Thyroid gland (tissue), 4 donors: ENCODE data around the gene ELMO1.

Source experiments
- POLR2A ChIP-seq, 2 donors: fragments of 450-650 bp; IDR thresholded peaks; one replicate each; pipeline ENCODE4 v1.6.1; 2017; ENCODE audit warnings: antibody characterized with exemption in 2 of 2, mild to moderate bottlenecking in 2 of 2, moderate library complexity in 1 of 2
- TF ChIP-seq, protein P1 (sequence below), 6 experiments: fragments of 200-600 bp in 3 of 6; fragments of 450-650 bp in 3 of 6; sonication (generic) in 3 of 6; IDR thresholded peaks; one replicate each; pipeline ENCODE4 v1.5.1; 2016 to 2019; ENCODE audit warnings: antibody characterized with exemption in 6 of 6, mild to moderate bottlenecking in 2 of 6, inconsistent platforms in 1 of 6, moderate library complexity in 1 of 6

DNA sequence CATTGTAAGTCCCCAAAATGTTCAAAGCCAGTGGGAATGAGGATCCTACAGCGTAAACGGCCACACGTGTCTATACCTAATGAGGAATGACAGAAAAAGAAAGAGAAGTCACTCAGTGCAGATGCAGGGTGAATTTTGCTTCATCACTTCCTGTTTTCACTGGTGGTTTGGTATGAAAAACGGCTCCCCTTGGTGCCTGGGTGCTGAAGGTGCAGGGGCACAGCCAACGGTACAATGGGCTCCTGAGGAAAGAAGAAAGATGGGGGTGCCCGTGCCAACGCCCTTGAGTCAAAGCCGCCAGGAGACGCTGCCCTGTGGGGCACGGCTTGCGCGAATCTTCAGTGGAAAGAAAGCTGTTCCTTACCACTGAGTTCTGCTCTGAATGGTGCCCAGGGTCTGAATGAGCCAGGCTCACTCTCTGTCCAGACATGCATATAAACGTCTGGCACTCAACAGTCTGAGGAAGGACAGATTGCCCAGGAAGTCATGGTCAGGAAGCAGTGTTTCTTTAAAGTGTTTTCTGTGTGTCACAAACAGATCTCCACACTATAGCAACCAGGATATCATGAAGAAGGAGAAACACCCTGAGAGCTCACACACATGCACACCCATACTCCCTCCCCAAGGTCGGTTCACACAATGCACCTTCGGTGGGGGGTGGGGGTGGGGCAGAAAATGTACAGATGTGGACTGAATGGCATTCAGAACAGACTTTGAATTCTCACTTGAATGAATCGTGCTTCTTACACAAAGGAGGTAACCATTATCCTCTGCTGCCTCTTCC lies 105.8 kb downstream of the ELMO1 start:
- TF ChIP-seq, protein P1, sequence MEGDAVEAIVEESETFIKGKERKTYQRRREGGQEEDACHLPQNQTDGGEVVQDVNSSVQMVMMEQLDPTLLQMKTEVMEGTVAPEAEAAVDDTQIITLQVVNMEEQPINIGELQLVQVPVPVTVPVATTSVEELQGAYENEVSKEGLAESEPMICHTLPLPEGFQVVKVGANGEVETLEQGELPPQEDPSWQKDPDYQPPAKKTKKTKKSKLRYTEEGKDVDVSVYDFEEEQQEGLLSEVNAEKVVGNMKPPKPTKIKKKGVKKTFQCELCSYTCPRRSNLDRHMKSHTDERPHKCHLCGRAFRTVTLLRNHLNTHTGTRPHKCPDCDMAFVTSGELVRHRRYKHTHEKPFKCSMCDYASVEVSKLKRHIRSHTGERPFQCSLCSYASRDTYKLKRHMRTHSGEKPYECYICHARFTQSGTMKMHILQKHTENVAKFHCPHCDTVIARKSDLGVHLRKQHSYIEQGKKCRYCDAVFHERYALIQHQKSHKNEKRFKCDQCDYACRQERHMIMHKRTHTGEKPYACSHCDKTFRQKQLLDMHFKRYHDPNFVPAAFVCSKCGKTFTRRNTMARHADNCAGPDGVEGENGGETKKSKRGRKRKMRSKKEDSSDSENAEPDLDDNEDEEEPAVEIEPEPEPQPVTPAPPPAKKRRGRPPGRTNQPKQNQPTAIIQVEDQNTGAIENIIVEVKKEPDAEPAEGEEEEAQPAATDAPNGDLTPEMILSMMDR (IDR thresholded peaks at IDR 0.05): no peak
- no peak for TF ChIP-seq POLR2A (IDR thresholded peaks at IDR 0.05)
